Glomerular endothelial cell (primary cell): ENCODE results near the gene CLEC14A. TPM values are rescaled to one million over a fixed set of nuclear protein-coding genes. Genes with fewer than 3 reads are reported as not detected.

ENCODE experiments used
- DNase-seq: peaks from one replicate; pipeline ENCODE4 v3.0.0-alpha.2; 2011; ENCODE audit warnings: low read depth, low spot score; ENCODE audit errors: extremely low read depth
- total RNA-seq: library from RNA; depleted of rRNA; stranded (reverse); fragments of >200 nt; gene quantifications from 2 replicates; pipeline ENCODE4 v1.2.3, GENCODE V29; 2015

The CLEC14A gene
- total RNA-seq, 1 donor from 2014 or later, result 389 TPM

DNA sequence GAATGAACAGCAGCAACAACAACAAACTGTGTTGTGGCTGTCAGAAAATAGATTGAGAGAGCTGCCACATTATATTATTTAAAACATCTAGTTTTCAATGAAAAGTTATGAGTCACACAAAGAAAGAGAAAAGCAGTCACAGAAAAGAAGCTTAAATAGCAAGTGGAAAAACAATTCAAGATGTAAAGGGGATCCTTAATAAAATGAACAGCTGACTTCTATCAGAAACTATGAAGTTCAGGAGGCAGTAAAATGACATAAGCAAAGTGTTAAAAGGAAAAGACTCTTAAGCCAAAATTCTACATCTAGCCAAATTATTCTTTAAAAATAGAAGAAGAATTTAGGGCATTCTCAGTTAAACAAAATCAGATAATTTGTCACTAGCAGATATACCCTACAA lies 5.6 kb downstream of the CLEC14A start:
- DNase-seq, result no peak

DNA sequence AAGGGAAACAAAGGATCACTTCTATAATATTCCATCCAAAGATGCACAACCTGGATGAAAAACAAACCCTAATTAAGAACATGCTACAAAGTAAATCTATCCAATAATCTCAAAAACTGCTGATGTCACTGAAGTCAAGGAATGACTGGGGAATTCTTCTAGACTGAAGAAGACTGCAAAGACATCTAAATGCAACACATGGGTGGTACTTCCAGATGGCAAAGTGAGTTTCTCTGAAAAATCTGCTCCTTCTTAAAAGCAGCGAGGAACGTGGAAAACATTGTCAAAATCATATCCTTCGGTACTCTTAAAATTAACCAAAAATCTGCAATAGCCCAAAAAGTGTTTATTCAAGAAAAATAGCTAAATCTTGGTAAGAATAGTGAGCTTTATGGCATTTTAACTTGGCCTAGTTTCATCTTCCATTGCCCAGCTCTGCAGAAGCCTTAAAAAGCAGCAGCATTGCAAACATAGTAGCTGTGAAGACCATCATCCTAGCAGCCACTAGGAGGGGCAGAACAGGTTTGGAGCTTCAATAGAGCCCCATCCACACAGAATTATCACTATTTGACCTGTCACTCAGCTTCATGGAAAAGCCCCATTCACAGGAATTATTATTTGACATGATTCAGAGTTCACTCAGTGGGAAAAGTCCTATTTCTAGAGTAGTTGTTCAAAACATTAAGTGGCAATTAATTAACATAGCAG lies 7.4 kb downstream of the CLEC14A start:
- no peak for DNase-seq

GRCh38 chr14:38243696-38244240 lies 12.1 kb downstream of the CLEC14A start:
- DNase-seq, result no peak

DNA sequence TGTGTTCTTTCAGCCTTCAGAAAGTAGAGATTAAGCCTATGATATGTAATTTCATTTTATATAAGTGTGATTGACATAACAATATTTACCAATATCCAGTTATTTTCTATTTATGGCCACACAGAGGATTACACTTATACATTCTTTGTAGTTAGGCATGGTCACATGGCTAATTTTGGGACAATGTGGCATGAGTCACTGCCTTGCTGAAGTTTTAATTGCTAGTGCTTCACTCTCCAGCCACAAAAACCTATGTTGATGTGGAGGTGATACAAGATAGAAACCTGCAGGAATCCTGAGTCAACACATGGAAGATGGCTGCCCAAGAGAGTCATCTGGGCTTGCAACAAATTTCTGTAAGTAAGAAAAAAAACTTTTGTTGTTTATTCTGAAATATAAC lies 17.0 kb downstream of the CLEC14A start:
- DNase-seq, result no peak

- no peak for DNase-seq
Observed at GRCh38 chr14:38238332-38238731, 17.6 kb downstream of the CLEC14A start.

DNA sequence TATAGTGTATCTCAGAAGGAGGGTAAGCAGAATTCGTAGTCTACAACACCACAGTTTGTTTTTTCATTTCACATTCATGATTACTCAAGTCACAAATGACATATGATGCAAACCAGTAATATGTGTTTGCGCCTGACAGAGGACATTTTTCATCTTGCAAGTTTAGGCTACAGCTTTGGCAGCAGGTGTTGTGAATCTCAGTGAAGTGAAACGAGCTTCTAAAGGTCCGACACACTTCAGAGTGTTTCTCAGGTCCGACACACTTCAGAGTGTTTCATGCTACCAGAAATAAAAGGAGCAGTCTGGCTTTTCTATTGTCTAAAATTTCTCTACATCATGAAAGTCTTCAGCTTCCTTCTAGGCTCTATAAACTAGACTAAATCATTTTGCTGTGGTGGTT lies 22.7 kb downstream of the CLEC14A start:
- DNase-seq, result no peak

DNA sequence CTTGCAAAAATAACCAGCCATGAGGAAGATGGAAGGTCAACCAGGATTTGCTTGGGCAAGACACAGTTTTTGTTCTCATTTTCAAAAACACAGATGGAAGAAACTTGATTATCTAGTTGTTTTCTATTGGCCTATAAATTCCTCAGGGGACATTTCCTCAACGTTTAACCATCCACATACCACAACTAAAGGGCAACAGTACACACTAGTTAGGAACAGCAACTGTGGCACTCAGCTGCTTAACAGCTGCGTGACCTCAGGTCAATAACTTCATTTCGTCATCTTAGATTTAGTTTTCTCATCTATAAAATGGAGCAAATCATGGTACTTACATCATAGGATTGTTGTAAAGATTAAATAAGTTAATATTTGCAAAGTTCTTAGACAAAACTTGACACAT lies 29.5 kb downstream of the CLEC14A start:
- no peak for DNase-seq

- no peak for DNase-seq
Observed at GRCh38 chr14:38225946-38226345, 29.9 kb downstream of the CLEC14A start.

- no peak for DNase-seq
Observed at GRCh38 chr14:38224338-38224737, 31.6 kb downstream of the CLEC14A start.

DNA sequence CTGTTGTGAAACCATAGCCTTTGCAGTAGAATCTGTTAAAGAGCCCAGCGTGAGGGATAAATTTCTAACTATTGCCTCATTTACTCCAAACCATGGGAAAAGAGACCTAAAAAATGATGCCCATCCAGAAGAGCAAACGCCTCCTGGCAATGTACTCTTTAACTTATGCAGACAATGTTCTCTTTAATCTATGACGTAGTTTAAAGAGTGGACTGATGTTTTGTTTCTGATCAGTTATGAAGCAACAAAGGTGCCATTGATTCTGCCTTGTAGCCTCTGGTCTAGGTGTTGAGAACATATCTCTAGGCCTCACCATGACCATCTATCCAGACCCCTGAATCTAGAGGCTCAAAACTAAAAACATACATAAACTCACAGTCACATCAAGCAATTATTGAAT lies 34.8 kb downstream of the CLEC14A start:
- no peak for DNase-seq

- no peak for DNase-seq
Observed at GRCh38 chr14:38217553-38217952, 38.3 kb downstream of the CLEC14A start.

GRCh38 chr14:38213001-38213400 lies 42.9 kb downstream of the CLEC14A start:
- no peak for DNase-seq

DNA sequence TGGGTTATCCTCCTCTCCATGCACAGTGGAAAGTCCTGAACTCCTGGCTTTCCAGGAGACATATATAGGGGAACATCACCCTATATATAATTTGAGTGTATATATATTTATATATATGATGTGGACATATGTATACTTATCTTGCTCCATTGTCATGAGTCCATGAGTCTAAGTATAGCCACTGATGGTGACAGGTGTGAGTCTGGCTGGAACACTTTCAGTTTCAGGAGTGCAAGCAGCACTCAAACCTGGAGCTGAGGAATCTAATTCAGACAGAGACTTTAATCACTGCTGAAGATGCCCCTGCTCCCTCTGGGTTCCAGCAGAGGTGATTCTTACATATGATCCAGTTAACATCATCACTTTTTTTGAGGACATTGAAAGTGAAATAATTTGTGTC lies 43.8 kb downstream of the CLEC14A start:
- DNase-seq, result no peak

DNA sequence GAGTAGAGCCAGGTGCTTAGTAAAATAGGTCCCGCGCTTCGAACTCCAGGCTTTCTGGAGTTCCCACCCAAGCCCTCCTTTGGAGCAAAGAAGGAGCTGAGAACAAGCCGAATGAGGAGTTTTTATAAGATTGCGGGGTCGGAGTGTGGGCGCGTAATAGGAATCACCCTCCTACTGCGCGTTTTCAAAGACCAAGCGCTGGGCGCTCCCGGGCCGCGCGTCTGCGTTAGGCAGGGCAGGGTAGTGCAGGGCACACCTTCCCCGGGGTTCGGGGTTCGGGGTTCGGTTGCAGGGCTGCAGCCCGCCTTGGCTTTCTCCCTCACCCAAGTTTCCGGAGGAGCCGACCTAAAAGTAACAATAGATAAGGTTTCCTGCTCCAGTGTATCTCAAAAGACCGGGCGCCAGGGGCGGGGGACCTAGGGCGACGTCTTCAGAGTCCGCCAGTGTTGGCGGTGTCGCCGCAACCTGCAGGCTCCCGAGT lies 44.6 kb downstream of the CLEC14A start:
- DNase-seq, result no peak

GRCh38 chr14:38210587-38211216 lies 45.2 kb downstream of the CLEC14A start:
- DNase-seq, result no peak

DNA sequence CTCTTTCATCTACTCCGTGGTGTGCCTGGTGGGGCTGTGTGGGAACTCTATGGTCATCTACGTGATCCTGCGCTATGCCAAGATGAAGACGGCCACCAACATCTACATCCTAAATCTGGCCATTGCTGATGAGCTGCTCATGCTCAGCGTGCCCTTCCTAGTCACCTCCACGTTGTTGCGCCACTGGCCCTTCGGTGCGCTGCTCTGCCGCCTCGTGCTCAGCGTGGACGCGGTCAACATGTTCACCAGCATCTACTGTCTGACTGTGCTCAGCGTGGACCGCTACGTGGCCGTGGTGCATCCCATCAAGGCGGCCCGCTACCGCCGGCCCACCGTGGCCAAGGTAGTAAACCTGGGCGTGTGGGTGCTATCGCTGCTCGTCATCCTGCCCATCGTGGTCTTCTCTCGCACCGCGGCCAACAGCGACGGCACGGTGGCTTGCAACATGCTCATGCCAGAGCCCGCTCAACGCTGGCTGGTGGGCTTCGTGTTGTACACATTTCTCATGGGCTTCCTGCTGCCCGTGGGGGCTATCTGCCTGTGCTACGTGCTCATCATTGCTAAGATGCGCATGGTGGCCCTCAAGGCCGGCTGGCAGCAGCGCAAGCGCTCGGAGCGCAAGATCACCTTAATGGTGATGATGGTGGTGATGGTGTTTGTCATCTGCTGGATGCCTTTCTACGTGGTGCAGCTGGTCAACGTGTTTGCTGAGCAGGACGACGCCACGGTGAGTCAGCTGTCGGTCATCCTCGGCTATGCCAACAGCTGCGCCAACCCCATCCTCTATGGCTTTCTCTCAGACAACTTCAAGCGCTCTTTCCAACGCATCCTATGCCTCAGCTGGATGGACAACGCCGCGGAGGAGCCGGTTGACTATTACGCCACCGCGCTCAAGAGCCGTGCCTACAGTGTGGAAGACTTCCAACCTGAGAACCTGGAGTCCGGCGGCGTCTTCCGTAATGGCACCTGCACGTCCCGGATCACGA lies 46.0 kb downstream of the CLEC14A start:
- no peak for DNase-seq

DNA sequence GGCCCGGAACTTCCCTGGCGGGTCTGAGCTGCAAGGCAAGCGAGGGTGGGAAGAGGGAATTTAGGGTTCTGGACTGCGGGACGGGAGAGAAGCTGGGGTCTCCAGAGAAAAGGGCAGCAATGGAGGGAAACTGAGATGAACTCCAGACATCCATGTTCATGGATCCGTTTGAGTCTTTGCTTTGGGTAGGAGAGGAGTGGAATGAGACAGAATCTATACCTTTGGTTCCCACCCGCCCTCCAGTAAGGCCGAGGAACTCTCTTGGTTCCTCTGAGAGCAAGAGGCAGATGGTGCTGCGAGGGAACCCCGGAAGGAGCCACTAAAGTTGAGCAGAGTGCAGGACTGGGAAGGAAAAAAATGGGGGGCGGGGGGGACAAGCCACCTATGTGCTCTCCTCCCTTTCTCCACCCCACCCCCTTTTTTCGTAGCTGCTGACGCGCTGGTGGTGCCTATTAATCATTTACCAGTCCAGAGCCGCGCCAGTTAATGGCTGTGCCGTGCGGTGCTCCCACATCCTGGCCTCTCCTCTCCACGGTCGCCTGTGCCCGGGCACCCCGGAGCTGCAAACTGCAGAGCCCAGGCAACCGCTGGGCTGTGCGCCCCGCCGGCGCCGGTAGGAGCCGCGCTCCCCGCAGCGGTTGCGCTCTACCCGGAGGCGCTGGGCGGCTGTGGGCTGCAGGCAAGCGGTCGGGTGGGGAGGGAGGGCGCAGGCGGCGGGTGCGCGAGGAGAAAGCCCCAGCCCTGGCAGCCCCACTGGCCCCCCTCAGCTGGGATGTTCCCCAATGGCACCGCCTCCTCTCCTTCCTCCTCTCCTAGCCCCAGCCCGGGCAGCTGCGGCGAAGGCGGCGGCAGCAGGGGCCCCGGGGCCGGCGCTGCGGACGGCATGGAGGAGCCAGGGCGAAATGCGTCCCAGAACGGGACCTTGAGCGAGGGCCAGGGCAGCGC lies 47.0 kb downstream of the CLEC14A start:
- DNase-seq, result no peak

- no peak for DNase-seq
Observed at GRCh38 chr14:38207736-38208617, 47.9 kb downstream of the CLEC14A start, which contains the start of gene SSTR1. Gene SSTR1 (plus strand): TSS chr14:38207904. CDS start chr14:38209390, 1,486 bp downstream.

- no peak for DNase-seq
Observed at GRCh38 chr14:38207377-38207735, 48.5 kb downstream of the CLEC14A start.
